ENCODE measurements around the gene HCN2.
"Not testable (repeated sequence)": the region's sequence is repeated elsewhere in the genome, so short reads cannot be mapped to it uniquely, and the experiment has no call there.

Gene HCN2

DNA sequence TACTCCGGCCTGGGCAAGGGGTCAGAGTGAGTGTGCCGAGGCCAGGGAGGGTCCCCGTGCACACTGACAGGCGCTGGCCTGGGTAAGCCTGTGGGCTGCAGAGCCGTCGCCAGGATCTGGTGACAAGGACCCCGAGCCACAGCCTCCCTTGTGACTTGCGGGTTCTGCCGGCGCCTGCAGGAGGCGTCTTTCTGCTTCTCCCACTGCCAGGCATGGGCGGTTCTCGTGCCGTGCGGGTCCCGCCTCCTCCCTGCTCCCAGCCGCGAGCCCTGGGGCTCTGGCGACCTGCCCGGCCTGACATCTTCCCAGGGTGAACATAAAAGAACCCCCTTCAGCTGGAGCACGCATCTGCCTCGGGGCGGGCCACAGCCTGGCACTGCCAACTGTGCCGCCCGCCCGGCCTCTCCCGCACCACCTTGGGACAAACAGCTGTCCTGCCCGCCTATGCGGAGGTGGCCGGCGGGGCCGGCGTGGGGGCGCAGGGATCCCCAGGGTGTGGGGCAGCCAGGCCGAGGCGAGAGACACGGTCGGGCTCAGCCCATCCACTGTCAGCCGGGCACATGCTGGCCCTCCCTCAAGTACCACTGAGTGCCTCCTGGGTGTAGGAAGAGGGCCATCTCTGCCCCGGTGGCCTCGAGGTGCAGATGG, 1.5 kb upstream of the HCN2 start:
- DNase-seq, result peak; percentile 87

DNA sequence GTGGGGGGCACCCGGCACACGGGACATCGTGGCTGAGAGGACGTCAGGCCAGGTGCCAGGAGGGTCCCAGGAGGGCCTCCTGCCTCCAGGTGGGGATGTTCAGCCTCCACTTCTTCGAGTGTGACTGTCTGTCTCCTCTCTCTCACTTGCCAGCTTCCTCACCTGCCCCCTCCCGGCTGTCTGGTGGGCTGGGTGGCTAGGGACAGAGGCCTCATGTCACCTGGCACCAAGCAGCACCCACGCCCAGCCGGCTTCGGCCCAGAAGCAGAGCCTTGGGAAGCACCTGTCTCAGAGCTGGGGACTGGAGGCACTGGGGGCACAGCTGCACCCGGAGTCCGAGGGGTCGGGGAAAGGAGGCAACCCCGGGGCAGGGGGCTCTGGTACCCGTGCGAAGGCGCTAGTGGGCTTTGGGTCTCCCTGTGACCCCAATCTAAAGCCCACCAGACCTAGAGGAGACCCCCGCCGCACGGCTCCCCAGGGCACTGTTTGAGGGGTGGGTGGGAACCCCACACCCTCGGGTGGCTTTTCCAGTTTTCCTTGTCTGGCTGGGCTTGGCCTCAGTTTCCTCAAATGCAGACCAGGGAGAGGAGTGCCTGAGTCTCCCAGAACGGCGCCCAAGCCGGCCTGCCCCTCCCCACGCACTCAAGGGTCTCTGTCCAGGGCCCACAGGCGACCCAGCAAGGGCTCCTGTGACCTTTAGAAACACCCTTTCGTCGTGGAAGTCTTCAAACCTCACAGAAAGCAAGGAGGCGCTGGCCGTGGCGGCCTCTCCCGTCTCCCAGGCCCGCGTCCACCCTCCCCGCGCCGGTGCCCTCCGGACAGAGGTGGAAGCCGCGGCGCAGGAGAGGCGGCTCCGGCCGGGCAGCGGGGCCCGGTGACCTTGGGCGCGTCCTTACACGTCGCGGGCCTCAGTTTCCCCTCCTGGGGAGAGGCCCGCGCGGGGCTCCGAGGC, 664 bp upstream of the HCN2 start:
- DNase-seq, result no peak

DNA sequence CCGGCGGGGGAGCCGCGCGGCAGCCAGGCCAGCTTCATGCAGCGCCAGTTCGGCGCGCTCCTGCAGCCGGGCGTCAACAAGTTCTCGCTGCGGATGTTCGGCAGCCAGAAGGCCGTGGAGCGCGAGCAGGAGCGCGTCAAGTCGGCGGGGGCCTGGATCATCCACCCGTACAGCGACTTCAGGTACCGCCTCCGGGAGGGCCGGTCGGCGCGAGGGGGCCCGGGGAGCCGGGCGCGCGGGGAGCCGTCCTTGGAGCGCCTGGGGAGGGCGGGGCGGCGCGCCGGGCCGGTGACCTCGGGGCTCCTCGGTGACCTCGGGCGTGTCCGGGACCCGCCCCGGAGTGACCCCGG, 690 bp downstream of the HCN2 start:
- DNase-seq, result no peak

DNA sequence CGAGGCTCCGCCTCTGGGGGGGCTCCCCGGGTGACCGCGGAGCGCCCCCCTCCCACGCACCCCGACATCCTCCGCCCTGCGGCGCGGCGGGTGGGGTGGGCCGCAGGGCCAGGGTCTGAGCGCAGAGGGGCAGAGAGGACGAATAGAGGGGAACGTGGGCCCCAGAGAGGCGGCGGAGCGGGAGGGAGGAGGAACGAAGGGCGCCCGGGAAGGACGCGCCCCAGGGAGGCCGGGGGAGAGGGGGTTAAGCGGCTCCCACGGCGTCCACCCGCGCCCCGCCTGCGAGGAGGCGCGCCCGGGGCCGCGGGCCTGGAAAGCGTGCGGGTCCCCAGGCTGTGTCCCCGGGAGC, 1.0 kb downstream of the HCN2 start:
- DNase-seq, result no peak

DNA sequence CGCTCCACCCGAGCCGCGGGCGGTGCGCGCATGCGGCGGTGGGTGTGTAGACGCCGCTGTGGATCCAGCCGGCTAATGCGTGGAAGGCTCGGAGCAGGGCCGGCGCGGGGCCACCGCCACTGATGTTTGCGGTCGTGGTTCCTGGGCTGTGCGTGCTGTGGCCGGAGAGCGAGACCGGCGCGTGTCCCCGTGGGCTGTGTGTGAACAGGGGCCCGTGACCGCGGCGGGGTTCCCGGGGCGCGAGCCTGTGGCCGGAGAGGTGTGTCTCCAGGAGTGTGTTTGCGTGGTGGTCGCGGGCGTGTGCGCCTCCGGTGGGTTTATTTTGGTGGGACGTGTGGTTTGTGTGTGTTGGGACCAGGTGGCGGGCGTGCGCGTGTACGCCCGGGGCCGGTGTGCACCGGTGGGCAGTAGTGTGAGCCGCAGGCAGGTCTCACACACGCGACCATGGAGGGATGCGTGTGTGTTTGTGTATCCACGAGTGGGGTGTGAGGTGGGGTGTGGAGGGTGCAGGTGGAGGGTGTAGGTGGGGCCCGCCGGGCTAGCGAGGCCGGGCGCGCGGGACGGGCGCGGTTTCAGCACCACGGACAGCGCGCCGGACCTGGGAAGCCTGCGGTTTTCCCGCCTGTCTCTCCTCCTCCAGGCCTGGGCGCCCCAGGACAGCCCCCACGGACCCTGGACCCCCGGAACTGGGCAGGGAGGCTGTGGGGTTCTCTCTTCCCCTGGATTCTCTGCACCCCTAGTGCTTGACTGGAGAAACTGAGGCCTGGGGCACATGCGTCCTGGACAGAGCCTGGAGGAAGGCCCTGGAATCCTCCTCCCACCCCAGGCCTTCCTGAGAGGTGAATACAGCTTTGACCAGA, 1.6 kb downstream of the HCN2 start:
- DNase-seq, result no peak

DNA sequence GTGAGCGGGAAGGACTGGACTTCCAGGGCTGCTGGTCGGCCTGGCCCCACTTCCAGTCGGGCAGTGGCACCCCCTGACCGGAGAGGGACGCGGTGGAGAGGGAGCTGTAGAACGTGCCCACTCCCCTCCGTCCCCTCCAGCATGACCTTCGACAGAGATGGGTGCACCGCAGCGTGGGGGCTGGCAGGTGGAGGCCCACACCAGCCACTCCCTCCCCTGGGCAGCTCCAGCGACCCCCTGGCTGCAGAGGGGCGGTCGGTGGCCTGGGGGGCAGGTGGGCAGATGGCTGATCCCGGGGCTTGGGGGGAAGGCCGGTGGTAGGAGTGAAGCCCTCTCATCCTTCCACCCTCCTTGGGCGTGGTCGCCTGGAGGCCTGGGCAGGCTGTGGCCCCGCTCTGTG, 2.4 kb downstream of the HCN2 start:
- DNase-seq, result no peak

DNA sequence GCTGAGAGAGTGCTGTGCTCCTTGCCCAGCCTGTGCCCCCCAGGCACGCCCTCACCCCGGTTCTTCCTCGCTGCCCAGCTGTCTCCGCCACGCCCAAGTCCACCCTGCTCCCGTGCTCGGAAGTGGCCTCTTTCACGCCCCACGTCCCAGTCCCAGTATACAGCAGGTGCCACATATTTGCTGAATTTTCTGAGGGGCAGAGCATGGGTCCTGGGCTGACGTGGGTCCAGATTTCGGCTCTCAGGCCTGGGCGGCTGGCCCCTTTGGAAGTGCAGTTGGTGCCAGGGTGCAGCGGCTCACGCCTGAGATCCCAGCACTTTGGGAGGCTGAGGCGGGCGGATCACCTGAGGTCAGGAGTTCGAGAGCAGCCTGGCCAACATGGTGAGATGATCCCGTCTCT, 3.4 kb downstream of the HCN2 start:
- DNase-seq, result no peak

DNA sequence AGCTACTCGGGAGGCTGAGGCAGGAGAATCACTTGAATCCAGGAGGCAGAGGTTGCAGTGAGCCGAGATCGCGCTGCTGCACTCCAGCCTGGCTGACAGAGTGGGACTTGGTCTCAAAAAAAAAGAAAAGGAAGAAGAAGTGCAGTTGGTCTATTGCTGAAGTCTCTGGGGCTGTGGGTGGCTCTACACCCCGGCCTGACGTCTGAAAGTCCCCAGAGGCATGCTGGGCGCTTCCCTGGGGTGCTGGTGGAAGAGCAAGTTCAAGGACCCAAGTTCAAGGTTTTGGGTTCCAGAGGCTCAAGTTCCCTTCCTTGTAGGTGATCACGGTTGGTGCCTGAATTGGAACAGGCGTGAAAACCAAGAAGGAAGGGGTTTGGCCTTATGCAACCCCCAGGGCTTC, 3.8 kb downstream of the HCN2 start:
- no peak for DNase-seq

DNA sequence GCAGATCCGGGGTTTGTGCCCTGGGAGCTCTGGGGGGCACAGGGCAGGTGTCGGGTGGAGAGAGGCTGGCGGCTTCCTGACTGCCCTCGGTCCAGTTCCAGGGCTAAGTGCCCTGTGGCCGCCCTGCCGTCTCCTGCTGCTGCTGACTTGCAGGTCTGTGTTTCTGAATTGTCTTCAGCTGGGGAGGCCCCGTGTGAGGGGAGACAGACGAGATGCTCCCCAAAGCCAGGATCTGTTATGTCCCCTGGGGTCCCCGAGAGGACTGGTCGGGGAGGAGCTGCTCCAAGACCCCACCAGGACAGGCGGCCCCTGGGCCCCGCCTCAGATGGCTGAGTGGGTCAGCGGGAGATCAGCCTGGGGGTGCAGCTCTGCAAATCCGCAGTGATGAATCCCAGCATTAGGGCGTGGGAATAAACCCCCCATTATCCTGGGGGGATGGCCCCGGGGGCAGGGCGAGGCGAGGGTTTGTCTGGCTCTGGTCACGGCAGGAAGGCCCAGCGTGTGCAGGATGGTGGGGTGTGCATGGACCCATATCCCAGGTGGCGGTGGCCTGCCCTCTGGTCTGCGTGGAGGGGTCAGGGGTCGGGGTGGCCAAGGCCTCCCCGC, 4.7 kb downstream of the HCN2 start:
- DNase-seq, result no peak

DNA sequence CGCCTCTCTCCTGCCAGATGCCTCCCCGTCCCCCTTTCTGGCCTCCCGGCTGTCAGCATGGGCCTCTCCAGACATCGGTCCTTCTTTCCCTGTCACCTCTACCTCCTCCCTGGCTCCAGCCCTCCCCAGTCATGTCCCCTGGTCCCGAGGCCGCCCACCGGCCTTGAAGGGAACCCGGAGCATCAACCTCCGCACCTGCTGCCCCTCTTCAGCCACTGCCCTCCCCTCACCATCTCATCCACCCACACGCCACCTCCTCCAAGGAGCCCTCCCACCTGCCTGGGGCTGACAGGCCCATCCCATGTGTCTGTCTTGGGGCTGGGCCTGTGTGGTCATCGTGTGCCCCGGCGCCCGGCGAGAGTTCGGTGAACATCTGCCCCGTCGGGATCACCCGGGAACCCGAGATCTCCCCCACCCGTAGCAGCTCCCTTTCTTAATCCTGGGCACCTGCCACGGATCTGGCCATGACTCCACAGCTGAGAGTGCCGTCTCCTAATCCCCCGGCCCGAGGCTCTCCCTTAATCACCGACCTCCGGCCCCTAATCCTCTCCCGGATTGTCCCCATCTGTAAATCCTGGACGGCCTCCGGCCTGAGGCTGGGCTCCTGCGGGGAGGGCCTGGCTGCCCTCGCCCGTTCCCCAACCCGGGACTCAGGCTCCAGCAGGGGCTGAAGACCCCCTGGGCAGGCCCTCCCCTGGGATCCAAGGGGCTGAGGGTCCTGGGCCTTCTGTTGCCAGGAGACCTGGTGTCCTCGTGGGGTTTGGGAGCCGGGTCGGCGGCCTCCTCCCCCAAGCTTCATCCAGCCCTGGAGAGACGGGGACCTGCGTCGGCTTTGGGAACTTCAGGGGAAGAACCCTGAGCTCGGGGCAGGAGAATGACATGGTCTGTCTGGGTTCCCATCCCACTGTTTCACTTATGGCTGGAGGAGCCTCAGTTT, 5.9 kb downstream of the HCN2 start:
- no peak for DNase-seq

DNA sequence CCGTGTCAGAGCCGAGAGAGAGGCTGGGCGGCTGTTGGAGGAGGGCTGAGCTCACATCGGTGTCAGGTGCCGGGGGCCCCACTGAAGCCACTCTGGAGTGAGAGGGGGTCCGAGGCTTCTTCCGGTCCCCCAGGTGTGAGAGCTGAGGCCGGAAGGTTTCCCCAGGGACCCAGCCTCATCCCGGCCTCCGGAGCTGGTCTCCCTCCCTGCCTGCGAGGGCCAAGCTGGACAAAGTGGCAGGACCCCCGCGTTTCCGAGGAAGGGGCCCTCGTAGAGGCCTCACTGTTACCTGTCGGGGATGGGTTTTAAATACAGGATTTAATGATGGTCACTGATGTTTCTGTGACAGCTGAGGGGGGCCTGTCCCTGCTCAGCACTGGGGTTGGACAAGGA, 6.6 kb downstream of the HCN2 start:
- DNase-seq, result no peak

DNA sequence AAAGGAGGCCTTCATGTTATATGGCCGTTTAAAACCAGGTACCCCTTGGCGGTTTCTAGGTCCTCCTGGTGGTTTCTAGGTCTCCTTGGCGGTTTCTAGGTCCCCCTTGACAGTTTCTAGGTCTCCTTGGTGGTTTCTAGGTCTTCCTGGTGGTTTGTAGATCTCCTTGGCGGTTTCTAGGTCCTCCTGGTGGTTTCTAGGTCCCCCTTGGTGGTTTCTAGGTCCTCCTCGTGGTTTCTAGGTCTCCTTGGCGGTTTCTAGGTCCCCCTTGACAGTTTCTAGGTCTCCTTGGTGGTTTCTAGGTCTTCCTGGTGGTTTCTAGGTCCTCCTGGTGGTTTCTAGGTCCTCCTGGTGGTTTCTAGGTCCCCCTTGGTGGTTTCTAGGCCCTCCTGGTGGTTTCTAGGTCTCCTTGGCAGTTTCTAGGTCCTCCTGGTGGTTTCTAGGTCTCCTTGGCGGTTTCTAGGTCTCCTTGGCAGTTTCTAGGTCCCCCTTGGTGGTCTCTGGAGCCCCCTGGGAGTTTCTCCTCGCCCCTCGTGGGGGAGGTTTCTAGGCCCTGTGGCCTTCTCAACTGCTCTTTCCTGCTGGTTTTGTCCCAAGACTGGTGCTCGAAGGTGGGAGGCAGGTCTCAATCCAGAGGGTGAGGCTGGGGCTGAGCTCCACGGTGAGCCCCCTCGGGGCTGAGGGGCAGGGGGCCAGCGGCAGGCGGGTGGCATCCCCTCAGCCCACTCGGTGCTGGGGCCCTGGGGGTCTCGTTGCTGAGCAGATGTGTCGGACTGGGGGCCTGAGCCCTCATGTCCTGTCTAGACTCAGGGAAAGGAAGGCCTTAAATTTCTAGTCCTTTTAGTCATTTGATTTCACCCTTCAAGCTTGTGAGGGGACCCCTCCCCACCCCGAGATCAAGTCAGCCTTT, 8.0 kb downstream of the HCN2 start:
- DNase-seq, result no peak

DNA sequence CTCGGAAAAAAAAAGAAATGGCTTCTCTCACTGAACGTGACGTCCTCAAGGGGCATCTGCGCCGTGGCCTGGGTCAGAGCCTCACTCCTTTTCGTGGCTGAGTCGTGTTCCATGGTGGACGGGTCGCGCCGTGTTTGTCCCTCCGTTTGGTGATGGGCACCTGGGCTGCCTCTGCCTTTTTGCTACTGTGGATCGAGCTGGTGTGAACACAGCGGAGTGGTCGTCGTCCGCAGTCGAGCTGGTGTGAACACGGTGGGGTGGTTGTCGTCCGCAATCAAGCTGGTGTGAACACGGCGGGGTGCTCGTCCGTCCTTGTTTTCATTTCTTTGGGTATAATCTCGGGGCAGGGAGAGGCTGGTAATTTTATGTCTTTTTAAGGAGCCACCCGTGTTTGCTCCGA, 11.6 kb downstream of the HCN2 start:
- DNase-seq, result no peak

DNA sequence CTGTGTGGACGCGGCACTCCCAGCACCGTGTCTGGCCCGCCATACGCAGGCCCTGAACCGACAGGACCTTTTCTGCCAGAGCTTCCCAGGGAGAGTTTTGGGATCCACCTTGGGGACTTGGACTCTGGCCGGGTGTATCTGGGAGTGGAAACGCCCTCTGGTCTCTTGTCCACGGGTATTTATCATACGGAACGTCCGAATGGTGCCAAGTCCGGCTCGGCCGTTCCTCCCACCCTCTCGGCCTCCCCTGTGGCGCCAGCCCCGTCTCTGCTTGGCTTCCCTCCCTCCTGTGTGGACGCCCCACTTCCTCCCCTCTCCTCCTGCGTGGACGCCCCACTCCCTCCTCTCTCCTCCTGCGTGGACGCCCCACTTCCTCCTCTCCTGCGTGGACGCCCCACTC, 12.1 kb downstream of the HCN2 start:
- no peak for DNase-seq

DNA sequence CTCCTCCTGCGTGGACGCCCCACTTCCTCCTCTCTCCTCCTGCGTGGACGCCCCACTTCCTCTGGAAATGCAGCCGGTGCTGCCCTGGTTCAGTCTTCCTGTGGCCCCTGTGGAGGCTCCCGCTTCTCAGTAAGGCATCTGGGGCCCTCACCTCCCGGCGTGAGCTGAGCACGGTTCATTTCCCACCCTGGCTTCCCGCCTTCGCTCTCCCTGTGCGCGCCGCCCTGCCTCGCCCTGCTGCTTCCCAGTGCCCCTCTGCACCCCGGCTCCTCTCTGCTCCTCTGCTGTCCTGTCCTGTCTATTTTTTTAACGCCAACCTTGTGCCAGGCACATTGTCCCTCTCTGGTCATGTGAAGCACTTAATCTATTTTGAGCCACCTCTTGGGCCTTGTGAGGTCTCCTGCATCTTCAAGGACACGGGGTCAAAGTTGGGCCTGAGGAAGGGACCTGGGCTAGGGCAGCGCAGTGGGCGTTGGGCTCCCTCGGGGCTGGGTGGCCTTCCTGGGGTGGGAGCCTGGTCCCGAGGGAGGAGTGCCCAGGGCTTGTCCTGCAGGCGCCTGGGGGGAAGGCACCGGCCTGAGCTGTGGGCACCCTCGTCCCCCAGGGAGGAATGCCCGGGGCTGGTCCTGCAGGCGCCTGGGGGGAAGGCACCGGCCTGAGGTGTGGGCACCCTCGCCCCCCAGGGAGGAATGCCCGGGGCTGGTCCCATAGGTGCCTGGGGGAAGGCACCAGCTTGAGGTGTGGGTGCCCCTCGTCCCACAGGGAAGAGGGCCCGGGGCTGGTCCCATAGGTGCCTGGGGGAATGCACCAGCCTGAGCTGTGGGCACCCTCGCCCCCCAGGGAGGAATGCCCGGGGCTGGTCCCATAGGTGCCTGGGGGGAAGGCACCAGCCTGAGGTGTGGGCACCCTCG, 13.0 kb downstream of the HCN2 start:
- DNase-seq, result no peak

DNA sequence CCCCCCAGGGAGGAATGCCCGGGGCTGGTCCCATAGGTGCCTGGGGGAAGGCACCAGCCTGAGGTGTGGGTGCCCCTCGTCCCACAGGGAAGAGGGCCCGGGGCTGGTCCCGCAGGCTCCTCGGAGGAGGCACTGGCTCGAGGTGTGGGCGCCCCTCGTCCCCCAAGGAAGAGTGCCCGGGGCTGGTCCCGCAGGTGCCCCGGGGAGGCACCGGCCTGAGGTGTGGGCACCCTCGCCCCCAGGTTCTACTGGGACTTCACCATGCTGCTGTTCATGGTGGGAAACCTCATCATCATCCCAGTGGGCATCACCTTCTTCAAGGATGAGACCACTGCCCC, 13.6 kb downstream of the HCN2 start:
- DNase-seq, result not testable (repeated sequence)

DNA sequence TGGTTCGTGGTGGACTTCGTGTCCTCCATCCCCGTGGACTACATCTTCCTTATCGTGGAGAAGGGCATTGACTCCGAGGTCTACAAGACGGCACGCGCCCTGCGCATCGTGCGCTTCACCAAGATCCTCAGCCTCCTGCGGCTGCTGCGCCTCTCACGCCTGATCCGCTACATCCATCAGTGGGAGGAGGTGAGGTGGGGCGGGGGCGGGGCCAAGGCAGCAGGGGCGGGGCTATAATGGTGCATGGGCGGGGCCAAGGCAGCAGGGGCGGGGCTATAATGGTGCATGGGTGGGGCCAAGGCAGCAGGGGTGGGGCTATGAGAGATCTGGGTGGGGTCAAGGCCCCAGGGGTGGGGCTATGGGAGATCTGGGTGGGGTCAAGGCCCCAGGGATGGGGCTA, 14.1 kb downstream of the HCN2 start:
- not testable (repeated sequence) for DNase-seq

DNA sequence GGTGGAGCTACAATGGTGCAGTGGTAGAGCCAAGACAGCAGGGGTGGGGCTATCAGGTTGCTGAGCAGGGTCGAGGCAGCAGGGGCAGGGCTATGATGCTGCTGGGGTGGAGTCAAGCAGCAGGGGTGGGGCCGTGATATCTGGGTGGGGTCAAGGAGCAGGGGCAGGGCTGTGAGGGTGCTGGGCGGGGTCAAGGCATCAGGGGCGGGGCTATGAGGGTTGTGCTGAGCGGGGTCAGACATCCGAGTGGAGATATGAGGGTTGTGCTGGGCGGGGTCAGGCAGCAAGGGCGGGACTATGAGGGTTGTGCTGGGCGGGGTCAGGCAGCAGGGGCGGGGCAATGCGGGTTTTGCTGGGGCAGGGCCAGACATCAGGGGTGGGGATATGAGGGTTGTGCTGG, 14.7 kb downstream of the HCN2 start:
- DNase-seq, result peak; percentile 59

DNA sequence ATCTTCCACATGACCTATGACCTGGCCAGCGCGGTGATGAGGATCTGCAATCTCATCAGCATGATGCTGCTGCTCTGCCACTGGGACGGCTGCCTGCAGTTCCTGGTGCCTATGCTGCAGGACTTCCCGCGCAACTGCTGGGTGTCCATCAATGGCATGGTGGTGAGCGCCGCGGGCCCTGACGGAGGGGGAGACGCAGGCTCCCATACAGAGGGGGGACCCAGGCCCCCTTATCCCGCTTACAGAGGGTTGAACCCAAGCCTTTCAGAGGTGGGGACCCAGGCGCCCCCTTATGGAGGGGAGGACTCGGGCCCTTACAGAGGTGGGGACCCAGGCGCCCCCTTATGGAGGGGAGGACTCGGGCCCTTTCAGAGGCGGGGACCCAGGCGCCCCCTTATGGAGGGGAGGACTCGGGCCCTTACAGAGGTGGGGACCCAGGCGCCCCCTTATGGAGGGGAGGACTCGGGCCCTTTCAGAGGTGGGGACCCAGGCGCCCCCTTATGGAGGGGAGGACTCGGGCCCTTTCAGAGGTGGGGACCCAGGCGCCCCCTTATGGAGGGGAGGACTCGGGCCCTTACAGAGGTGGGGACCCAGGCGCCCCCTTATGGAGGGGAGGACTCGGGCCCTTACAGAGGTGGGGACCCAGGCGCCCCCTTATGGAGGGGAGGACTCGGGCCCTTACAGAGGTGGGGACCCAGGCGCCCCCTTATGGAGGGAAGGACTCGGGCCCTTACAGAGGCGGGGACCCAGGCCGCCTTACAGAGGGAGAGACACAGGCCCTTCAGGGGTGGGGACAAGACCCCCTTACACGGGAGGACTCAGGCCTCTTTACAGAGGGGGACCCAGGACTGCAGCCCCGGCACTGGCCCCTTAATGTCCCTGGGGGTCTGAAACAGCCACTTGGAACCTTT, 15.6 kb downstream of the HCN2 start:
- peak; percentile 32 for DNase-seq
